Skeletal muscle tissue (tissue), 4 donors: Measurements from ENCODE around the gene DAPP1. TPM values are rescaled to one million over a fixed set of nuclear protein-coding genes. Genes with fewer than 3 reads are reported as not detected.

Experiments
- H3K27ac ChIP-seq: one replicate; pipeline ENCODE4 v1.7.0; 2013; ENCODE audit warnings: mild to moderate bottlenecking, low read depth, low read length, inconsistent platforms
- H3K27me3 ChIP-seq, 3 donors: one replicate each; pipeline ENCODE4 v1.7.0; 2013; ENCODE audit warnings: low read length in 3 of 3; ENCODE audit not compliant: control insufficient read depth in 3 of 3, insufficient read depth in 3 of 3
- H3K36me3 ChIP-seq, 3 donors: one replicate each; pipeline ENCODE4 v1.7.0; 2013; ENCODE audit warnings: low read length in 3 of 3; ENCODE audit not compliant: control insufficient read depth in 3 of 3, insufficient read depth in 3 of 3
- H3K4me1 ChIP-seq, 3 donors: one replicate each; pipeline ENCODE4 v1.7.0; 2013; ENCODE audit warnings: low read length in 3 of 3, mild to moderate bottlenecking in 3 of 3; ENCODE audit not compliant: control insufficient read depth in 3 of 3, insufficient read depth in 3 of 3
- H3K4me3 ChIP-seq, 3 donors: one replicate each; pipeline ENCODE4 v1.7.0; 2013; ENCODE audit warnings: low read length in 3 of 3
- H3K9ac ChIP-seq, 3 donors: one replicate each; pipeline ENCODE4 v1.7.0; 2013; ENCODE audit warnings: low read length in 3 of 3, mild to moderate bottlenecking in 3 of 3, moderate library complexity in 2 of 3, low read depth in 1 of 3
- H3K9me3 ChIP-seq, 3 donors: one replicate each; pipeline ENCODE4 v1.7.0; 2013; ENCODE audit warnings: low read length in 3 of 3; ENCODE audit not compliant: control insufficient read depth in 3 of 3
- total RNA-seq: library from RNA; depleted of rRNA; stranded (reverse); fragments of >200 nt; gene quantifications from one replicate; pipeline ENCODE4 v1.2.3, GENCODE V29; 2014
- donor health status: Osteomylitis.

Gene DAPP1
- total RNA-seq, 1 donor from 2014 or later = 1.6 TPM

GRCh38 chr4:99863804-99864203 is 47.2 kb downstream of the DAPP1 start:
- Histone ChIP-seq H3K27me3 (peaks cover 0 to 2% (median 0%) of the 10 kb centered on the region in 3 donors), H3K9ac (no peak overlapping the region), H3K9me3 (no peaks in the 10 kb centered on the region), H3K4me3 (no peak overlapping the region), H3K36me3 (no peaks in the 10 kb centered on the region), H3K4me1 (peaks cover 0 to 6% (median 4%) of the 10 kb centered on the region in 3 donors), H3K27ac (no peak overlapping the region)

- peak overlapping the region; percentile 36 to 44 (median 41) for H3K4me3 ChIP-seq
- H3K27me3 ChIP-seq = no peaks in the 10 kb centered on the region
- no peaks in the 10 kb centered on the region for H3K9me3 ChIP-seq
- peak overlapping the region; percentile 73 for H3K27ac ChIP-seq
- peaks cover 0 to 6% (median 4%) of the 10 kb centered on the region in 3 donors for H3K4me1 ChIP-seq
- no peaks in the 10 kb centered on the region for H3K36me3 ChIP-seq
- H3K9ac ChIP-seq = peak overlapping the region in 2 of 3 donors; percentile 25 to 49
Observed at GRCh38 chr4:99868126-99868596, 51.5 kb downstream of the DAPP1 start.

GRCh38 chr4:99872570-99872969 is 55.9 kb downstream of the DAPP1 start:
- H3K9ac ChIP-seq = no peak overlapping the region
- H3K9me3 ChIP-seq = no peaks in the 10 kb centered on the region
- H3K27me3 ChIP-seq = no peaks in the 10 kb centered on the region
- no peak overlapping the region for H3K27ac ChIP-seq
- no peaks in the 10 kb centered on the region for H3K36me3 ChIP-seq
- no peak overlapping the region for H3K4me3 ChIP-seq
- peaks cover 0 to 6% (median 4%) of the 10 kb centered on the region in 3 donors for H3K4me1 ChIP-seq

- Histone ChIP-seq H3K4me1 (no peaks in the 10 kb centered on the region), H3K27ac (no peak overlapping the region), H3K36me3 (peaks cover 7 to 20% (median 19%) of the 10 kb centered on the region in 3 donors), H3K4me3 (no peak overlapping the region), H3K9me3 (no peaks in the 10 kb centered on the region), H3K9ac (no peak overlapping the region), H3K27me3 (no peaks in the 10 kb centered on the region)
Observed at GRCh38 chr4:99875071-99875470, 58.4 kb downstream of the DAPP1 start.

DNA sequence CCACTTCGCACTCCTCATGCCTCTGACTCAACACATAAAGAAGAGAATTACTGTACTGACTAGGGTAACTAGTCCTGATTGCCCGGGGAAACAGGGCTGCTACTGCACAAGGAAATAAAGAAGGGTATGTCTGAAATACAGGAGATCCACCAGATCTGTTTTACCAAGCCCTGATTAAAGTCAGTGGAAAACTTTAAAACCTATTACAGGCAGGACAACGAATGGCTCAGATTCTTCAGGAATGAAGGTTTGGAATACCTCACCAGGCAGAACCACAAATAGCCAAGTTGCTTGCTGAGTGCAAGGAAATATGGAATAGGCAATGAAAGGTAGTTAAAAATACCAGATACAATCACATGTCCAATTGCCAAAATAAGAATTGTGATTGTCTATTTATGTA is 60.3 kb downstream of the DAPP1 start:
- Histone ChIP-seq H3K27ac (no peak overlapping the region), H3K4me1 (no peaks in the 10 kb centered on the region), H3K9me3 (no peaks in the 10 kb centered on the region), H3K9ac (no peak overlapping the region), H3K36me3 (peaks cover 19 to 38% (median 36%) of the 10 kb centered on the region in 3 donors), H3K27me3 (no peaks in the 10 kb centered on the region), H3K4me3 (no peak overlapping the region)

DNA sequence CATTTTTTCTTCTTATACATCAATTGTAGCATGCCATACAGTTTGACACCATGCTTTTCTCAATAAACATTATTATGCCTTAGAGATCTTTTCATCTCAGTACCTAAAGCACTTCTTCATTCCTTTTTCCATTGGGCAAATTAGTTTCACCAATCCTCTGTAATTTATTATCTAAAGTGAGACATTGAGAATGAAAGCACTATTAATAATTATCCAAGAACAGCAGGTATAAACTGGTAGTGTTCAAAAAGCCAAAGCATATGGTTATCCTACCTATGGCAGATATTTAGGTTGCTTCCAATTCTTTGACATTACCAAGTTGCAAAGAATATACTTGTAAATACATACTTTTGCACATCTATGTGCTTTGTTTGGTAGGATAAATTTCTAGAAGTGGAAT is 62.0 kb downstream of the DAPP1 start:
- peaks cover 19 to 40% (median 37%) of the 10 kb centered on the region in 3 donors for H3K36me3 ChIP-seq
- H3K9ac ChIP-seq = no peak overlapping the region
- no peak overlapping the region for H3K27ac ChIP-seq
- no peaks in the 10 kb centered on the region for H3K9me3 ChIP-seq
- no peak overlapping the region for H3K4me3 ChIP-seq
- no peaks in the 10 kb centered on the region for H3K27me3 ChIP-seq
- no peaks in the 10 kb centered on the region for H3K4me1 ChIP-seq

GRCh38 chr4:99879458-99879857 is 62.8 kb downstream of the DAPP1 start:
- Histone ChIP-seq H3K4me3 (no peak overlapping the region), H3K36me3 (peaks cover 19 to 44% (median 40%) of the 10 kb centered on the region in 3 donors), H3K9me3 (no peaks in the 10 kb centered on the region), H3K27me3 (no peaks in the 10 kb centered on the region), H3K9ac (no peak overlapping the region), H3K27ac (no peak overlapping the region), H3K4me1 (no peaks in the 10 kb centered on the region)

DNA sequence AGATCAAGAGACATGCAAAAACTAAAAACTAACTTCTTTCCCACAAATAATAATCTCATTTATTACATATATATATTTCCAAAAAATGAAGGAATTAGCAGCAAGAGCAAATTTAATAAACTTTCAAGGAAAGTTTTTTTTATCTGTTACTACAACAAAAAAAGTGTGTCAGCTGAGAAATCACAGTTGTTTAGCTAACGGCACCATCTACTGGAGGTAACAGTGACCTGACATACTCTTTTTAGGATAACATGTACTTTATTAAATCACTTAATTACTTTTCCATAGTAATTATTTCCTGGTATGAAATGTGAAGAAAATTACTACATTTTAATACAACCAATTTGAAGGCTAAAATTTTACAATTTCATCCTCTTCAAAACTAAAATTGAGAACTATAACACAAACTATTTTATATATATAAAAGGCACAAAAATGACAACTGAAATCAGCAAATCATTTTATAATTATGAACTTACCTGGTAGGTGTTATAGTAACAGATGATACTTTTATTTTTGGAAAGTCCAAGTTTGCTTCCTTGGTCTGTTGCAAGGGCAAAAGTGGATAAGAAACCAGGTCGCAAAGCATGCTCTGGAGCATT is 68.5 kb downstream of the DAPP1 start:
- Histone ChIP-seq H3K9me3 (no peaks in the 10 kb centered on the region), H3K4me3 (no peak overlapping the region), H3K9ac (no peak overlapping the region), H3K27me3 (no peaks in the 10 kb centered on the region), H3K36me3 (peaks cover 13 to 31% (median 28%) of the 10 kb centered on the region in 3 donors), H3K4me1 (peaks cover 2 to 5% (median 4%) of the 10 kb centered on the region in 3 donors), H3K27ac (no peak overlapping the region)

DNA sequence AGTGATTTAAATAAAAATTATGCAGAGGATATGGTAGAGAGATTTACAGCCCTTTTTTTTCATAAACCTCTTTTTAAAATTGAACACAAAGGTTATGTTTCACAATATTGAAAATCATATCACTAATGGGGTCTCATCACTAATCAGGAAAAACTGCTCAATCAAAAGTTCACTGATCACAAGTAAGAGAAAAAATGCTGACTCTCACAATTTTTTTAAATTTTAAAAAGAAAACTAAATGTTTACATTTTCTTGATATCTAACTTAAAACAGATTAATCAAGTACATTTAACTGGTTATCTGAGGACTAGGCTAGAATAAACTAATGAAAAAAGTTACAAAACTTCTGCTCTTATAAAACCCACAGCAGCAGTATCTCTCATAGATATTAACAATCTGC is 69.1 kb downstream of the DAPP1 start:
- H3K36me3 ChIP-seq = peaks cover 8 to 26% (median 23%) of the 10 kb centered on the region in 3 donors
- no peak overlapping the region for H3K4me3 ChIP-seq
- no peak overlapping the region for H3K27ac ChIP-seq
- H3K9ac ChIP-seq = no peak overlapping the region
- H3K27me3 ChIP-seq = no peaks in the 10 kb centered on the region
- no peaks in the 10 kb centered on the region for H3K9me3 ChIP-seq
- H3K4me1 ChIP-seq = peaks cover 2 to 5% (median 4%) of the 10 kb centered on the region in 3 donors

GRCh38 chr4:99886146-99886545 is 69.5 kb downstream of the DAPP1 start:
- no peak overlapping the region for H3K27ac ChIP-seq
- H3K4me1 ChIP-seq = peaks cover 2 to 5% (median 4%) of the 10 kb centered on the region in 3 donors
- H3K27me3 ChIP-seq = no peaks in the 10 kb centered on the region
- no peak overlapping the region for H3K9ac ChIP-seq
- H3K9me3 ChIP-seq = no peaks in the 10 kb centered on the region
- no peak overlapping the region for H3K4me3 ChIP-seq
- peaks cover 7 to 23% (median 21%) of the 10 kb centered on the region in 3 donors for H3K36me3 ChIP-seq
